SK-N-SH (cell line): ENCODE results near the gene RFX4. TPM values are rescaled to one million over a fixed set of nuclear protein-coding genes. Genes with fewer than 3 reads are reported as not detected.

ENCODE experiments used
- CTCF ChIA-PET: fragments of 300-600, 350-600 bp; formaldehyde crosslinking; extraction: SDS; loops from one replicate; lab custom pipeline; 2021; lab: Yijun Ruan, JAX
- POLR2A ChIA-PET: fragments of 350-600 bp; sonication (Branson Sonifier 250); formaldehyde crosslinking; extraction: SDS; loops from one replicate; lab custom pipeline; 2020; ENCODE audit warnings: antibody characterized with exemption, inconsistent platforms; lab: Yijun Ruan, JAX
- DNase-seq: peaks from one replicate; pipeline ENCODE4 v3.0.0; 2012
- H2AFZ ChIP-seq: fragments of 200-600 bp; sonication (generic); 2 replicates; pipeline ENCODE4 v1.8.1; 2016; ENCODE audit warnings: antibody characterized with exemption, mild to moderate bottlenecking, low read depth
- H3F3A ChIP-seq: fragments of 200-600 bp; sonication (generic); replicated peaks from 2 replicates; pipeline ENCODE3; 2016; ENCODE audit warnings: antibody characterized with exemption, mild to moderate bottlenecking; ENCODE audit not compliant: insufficient read depth
- H3K27ac ChIP-seq, 2 experiments: fragments of 200-500 bp in 1 of 2; fragments of 200-600 bp in 1 of 2; sonication (Bioruptor generic) in 1 of 2; sonication (generic), shearing (Covaris generic) in 1 of 2; 2 replicates each; pipeline versions ENCODE4 v1.5.1 to v1.6.1; 2014 to 2016; ENCODE audit warnings: low read depth in 2 of 2, inconsistent platforms in 1 of 2, low read length in 1 of 2, mild to moderate bottlenecking in 1 of 2, mixed read lengths in 1 of 2
- H3K27me3 ChIP-seq: fragments of 200-600 bp; sonication (generic), shearing (Covaris generic); 2 replicates; pipeline ENCODE4 v1.6.1; 2016; ENCODE audit warnings: mixed run types; ENCODE audit not compliant: insufficient read depth
- H3K36me3 ChIP-seq, 2 experiments: fragments of 200-500 bp in 1 of 2; fragments of 200-600 bp in 1 of 2; sonication (Bioruptor generic) in 1 of 2; sonication (generic) in 1 of 2; replicated peaks in 1 of 2; 2 replicates each; pipeline versions ENCODE3 to v1.5.1; 2014 to 2016; ENCODE audit warnings: low read length in 1 of 2, mild to moderate bottlenecking in 1 of 2; ENCODE audit not compliant: insufficient read depth in 2 of 2, control insufficient read depth in 1 of 2
- H3K4me1 ChIP-seq, 2 experiments: fragments of 200-500 bp in 1 of 2; fragments of 200-600 bp in 1 of 2; sonication (Bioruptor generic) in 1 of 2; sonication (generic), shearing (Covaris generic) in 1 of 2; 2 replicates each; pipeline versions ENCODE4 v1.5.1 to v1.6.1; 2014 to 2016; ENCODE audit warnings: low read depth in 1 of 2, low read length in 1 of 2, mixed run types in 1 of 2; ENCODE audit not compliant: insufficient read depth in 2 of 2, control insufficient read depth in 1 of 2
- H3K4me2 ChIP-seq: fragments of 200-600 bp; sonication (generic), shearing (Covaris generic); 2 replicates; pipeline ENCODE4 v1.6.1; 2017; ENCODE audit warnings: mixed run types
- H3K4me3 ChIP-seq, 2 experiments: fragments of 200-500 bp in 1 of 2; fragments of 200-600 bp in 1 of 2; sonication (Bioruptor generic) in 1 of 2; sonication (generic), shearing (Covaris generic) in 1 of 2; 2 replicates each; pipeline versions ENCODE4 v1.5.1 to v1.8.1; 2014 to 2016; ENCODE audit warnings: low read depth in 2 of 2, inconsistent platforms in 1 of 2, low read length in 1 of 2, mild to moderate bottlenecking in 1 of 2, mixed read lengths in 1 of 2, moderate library complexity in 1 of 2
- H3K79me2 ChIP-seq: fragments of 200-600 bp; sonication (generic); 2 replicates; pipeline ENCODE4 v1.8.1; 2017; ENCODE audit warnings: mild to moderate bottlenecking; ENCODE audit not compliant: insufficient read depth
- H3K9ac ChIP-seq: fragments of 200-600 bp; sonication (generic); 2 replicates; pipeline ENCODE4 v1.6.1; 2017; ENCODE audit warnings: mixed run types
- H3K9me2 ChIP-seq: fragments of 200-600 bp; sonication (generic); 2 replicates; pipeline ENCODE4 v1.6.1; 2017; ENCODE audit warnings: mixed run types
- H3K9me3 ChIP-seq: fragments of 200-600 bp; sonication (generic); 2 replicates; pipeline ENCODE4 v1.6.1; 2017; ENCODE audit warnings: mixed run types, mild to moderate bottlenecking, moderate library complexity
- H4K20me1 ChIP-seq: fragments of 200-600 bp; sonication (generic); 2 replicates; pipeline ENCODE4 v1.6.1; 2017; ENCODE audit warnings: mild to moderate bottlenecking, mixed run types; ENCODE audit not compliant: insufficient read depth
- EZH2phosphoT487 ChIP-seq: fragments of 200-600 bp; sonication (generic); IDR thresholded peaks from 2 replicates; pipeline ENCODE4 v1.6.1; 2017; ENCODE audit warnings: low read depth, mixed run types, mild to moderate bottlenecking, antibody characterized with exemption, moderate library complexity, borderline replicate concordance
- FOXM1 ChIP-seq: IDR thresholded peaks from 2 replicates; pipeline ENCODE4 v1.4.0; 2012; ENCODE audit warnings: low read depth, mild to moderate bottlenecking
- GABPA ChIP-seq: IDR thresholded peaks from 2 replicates; pipeline ENCODE4 v1.4.0; 2012; ENCODE audit warnings: low read depth, mild to moderate bottlenecking
- GATA2 ChIP-seq: sonication (generic); formaldehyde crosslinking; IDR thresholded peaks from 2 replicates; pipeline ENCODE4 v1.5.0; 2020; ENCODE audit warnings: mild to moderate bottlenecking, missing genetic modification reagents
- IRF3 ChIP-seq: fragments of 150-350 bp; IDR thresholded peaks from 2 replicates; pipeline ENCODE4 v1.6.1; 2016; ENCODE audit warnings: mild to moderate bottlenecking, low read depth, low read length
- JUND ChIP-seq: IDR thresholded peaks from 2 replicates; pipeline ENCODE4 v1.4.0; 2012
- MAX ChIP-seq: IDR thresholded peaks from 2 replicates; pipeline ENCODE4 v1.4.0; 2012; ENCODE audit warnings: low read depth
- NFIC ChIP-seq: IDR thresholded peaks from 2 replicates; pipeline ENCODE4 v1.4.0; 2012; ENCODE audit warnings: borderline replicate concordance
- NRF1 ChIP-seq: IDR thresholded peaks from 2 replicates; pipeline ENCODE4 v1.6.1; 2012; ENCODE audit warnings: low read depth, mild to moderate bottlenecking, low read length
- PBX3 ChIP-seq: IDR thresholded peaks from 2 replicates; pipeline ENCODE4; 2012
- RCOR1 ChIP-seq: fragments of 150-350 bp; IDR thresholded peaks from 2 replicates; pipeline ENCODE4 v1.6.1; 2017; ENCODE audit warnings: antibody characterized with exemption, low read length
- RXRA ChIP-seq: IDR thresholded peaks from 2 replicates; pipeline ENCODE4 v1.4.0; 2012; ENCODE audit warnings: low read depth, mild to moderate bottlenecking, borderline replicate concordance
- SIN3A ChIP-seq: IDR thresholded peaks from 2 replicates; pipeline ENCODE4 v1.6.1; 2012; ENCODE audit warnings: low read depth, mild to moderate bottlenecking, low read length, moderate library complexity, borderline replicate concordance
- SMC3 ChIP-seq: IDR thresholded peaks from 2 replicates; pipeline ENCODE4 v1.6.1; 2012; ENCODE audit warnings: low read depth, low read length, improper control_type of control experiment
- TCF12 ChIP-seq: IDR thresholded peaks from 2 replicates; pipeline ENCODE4 v1.4.0; 2012
- TEAD4 ChIP-seq: IDR thresholded peaks from 2 replicates; pipeline ENCODE4 v1.4.0; 2012; ENCODE audit warnings: mild to moderate bottlenecking, borderline replicate concordance; ENCODE audit not compliant: insufficient read depth
- YY1 ChIP-seq: IDR thresholded peaks from 2 replicates; pipeline ENCODE4 v1.4.0; 2012; ENCODE audit warnings: low read depth, mild to moderate bottlenecking
- ZBTB33 ChIP-seq: IDR thresholded peaks from 2 replicates; pipeline ENCODE4 v1.4.0; 2012; ENCODE audit warnings: low read depth, borderline replicate concordance
- WGBS: methylation state at CpG from one replicate; pipeline ENCODE4 v1.1.6; 2017; ENCODE audit warnings: low lambda C conversion rate; 5-methylcytosine and 5-hydroxymethylcytosine counted together
- polyA plus RNA-seq, 3 experiments: library from polyadenylated mRNA; depleted of rRNA; stranded (reverse); fragments of >200 nt; gene quantifications; 2 replicates each; pipeline ENCODE4 v1.2.3, GENCODE V29; 2012

Gene RFX4
- polyA plus RNA-seq, 1 of the 3 experiments (the other 2 are of a cell fraction): not detected

GRCh38 chr12:106721915-106722314, 139.1 kb downstream of the RFX4 start:
- CTCF ChIA-PET: interaction anchor here (0.7 kb wide), 1 partner anchor 76 kb away, joined by 3 read pairs; no protein-coding TSS in a partner anchor
- WGBS: 62% methylated on average over 1 of the region's 1 CpG
- POLR2A ChIA-PET: no interaction called here

More at GRCh38 chr12:106721915-106722314, 139.1 kb downstream of the RFX4 start:
- Histone ChIP-seq H3K4me2 (no peak overlapping the region), H4K20me1 (no peaks in the 10 kb centered on the region), H3K9me3 (no peaks in the 10 kb centered on the region), H3K27me3 (no peaks in the 10 kb centered on the region), H3K9ac (no peak overlapping the region), H3K27ac (no peak overlapping the region), H3K4me1 (no peaks in the 10 kb centered on the region), H2AFZ (no peak overlapping the region), H3K36me3 (no peaks in the 10 kb centered on the region), H3K4me3 (no peak overlapping the region), H3F3A (no peaks in the 10 kb centered on the region), H3K9me2 (no peaks in the 10 kb centered on the region), H3K79me2 (no peaks in the 10 kb centered on the region)
- DNase-seq: no peak
- TF ChIP-seq EZH2phosphoT487 (no peak), IRF3 (no peak), PBX3 (no peak), YY1 (no peak), TEAD4 (no peak), RXRA (no peak), GATA2 (no peak), GABPA (no peak), SMC3 (no peak), FOXM1 (no peak), ZBTB33 (no peak), SIN3A (no peak), MAX (no peak), NFIC (no peak), JUND (no peak), TCF12 (no peak), NRF1 (no peak), RCOR1 (no peak)
